ENCODE data around the gene TMEM33.

Gene TMEM33

DNA sequence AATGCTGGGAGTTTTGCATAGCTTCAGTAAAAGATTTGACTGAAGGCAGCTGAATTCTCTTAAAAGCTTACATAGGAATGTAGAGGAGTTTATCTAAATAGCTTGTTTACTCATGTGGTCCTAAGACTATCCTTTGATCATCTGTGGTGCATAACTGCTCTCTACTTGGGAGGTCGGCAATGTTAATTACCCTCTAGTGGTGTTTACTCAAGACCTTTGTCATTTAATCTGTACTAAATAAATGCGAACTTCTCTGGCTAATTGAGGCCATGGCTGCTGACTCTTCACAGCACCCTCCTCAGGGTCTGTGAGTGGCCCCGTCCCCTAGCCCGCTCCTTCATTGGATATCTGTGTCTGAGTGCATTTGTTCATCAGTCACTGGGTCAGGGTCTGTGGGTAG is 13.8 kb upstream of the TMEM33 start:
- no peak for DNase-seq (ENCODE audit: low read depth)
- TF ChIP-seq, protein P1, sequence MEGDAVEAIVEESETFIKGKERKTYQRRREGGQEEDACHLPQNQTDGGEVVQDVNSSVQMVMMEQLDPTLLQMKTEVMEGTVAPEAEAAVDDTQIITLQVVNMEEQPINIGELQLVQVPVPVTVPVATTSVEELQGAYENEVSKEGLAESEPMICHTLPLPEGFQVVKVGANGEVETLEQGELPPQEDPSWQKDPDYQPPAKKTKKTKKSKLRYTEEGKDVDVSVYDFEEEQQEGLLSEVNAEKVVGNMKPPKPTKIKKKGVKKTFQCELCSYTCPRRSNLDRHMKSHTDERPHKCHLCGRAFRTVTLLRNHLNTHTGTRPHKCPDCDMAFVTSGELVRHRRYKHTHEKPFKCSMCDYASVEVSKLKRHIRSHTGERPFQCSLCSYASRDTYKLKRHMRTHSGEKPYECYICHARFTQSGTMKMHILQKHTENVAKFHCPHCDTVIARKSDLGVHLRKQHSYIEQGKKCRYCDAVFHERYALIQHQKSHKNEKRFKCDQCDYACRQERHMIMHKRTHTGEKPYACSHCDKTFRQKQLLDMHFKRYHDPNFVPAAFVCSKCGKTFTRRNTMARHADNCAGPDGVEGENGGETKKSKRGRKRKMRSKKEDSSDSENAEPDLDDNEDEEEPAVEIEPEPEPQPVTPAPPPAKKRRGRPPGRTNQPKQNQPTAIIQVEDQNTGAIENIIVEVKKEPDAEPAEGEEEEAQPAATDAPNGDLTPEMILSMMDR (IDR thresholded peaks at IDR 0.05; ENCODE audit: insufficient read depth, low read depth, low read length, missing control alignments), result no peak
- no peak overlapping the region for H3K4me3 ChIP-seq (ENCODE audit: low read depth, low read length)

DNA sequence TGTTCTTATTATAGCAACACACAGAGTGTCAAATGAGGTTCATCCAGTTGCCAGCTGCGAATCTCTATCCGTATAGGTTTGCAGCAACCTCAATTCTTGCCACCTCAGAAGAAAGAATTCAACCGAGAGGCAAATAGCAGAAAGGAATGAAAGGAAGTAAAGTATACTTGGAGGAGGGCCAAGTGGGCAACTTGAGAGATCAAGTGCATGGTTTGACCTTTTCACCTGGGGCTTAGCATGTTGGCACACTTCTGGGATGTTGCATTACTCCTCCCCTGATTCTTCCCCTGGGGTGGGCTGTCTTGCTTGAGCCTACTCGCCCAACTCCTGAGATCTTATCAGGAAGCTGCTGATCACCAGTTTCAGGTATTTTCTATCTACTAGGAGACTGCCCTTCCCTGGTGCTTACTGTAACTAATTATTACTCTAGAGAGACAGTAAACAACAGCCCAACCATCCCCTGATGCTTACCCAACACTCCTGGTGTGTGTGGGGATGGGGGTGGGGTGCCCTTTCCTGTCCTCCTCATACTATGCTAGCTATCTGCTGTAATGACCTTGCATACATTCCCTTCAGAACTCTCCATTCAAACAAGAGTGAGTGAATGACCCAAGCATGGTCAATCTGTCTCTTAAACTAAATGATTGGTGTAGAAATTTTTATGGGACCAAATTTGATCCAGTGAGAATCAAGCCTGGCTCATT is 7.3 kb upstream of the TMEM33 start:
- TF ChIP-seq, protein P1 (IDR thresholded peaks at IDR 0.05; ENCODE audit: insufficient read depth, low read depth, low read length, missing control alignments), result no peak
- H3K4me3 ChIP-seq (ENCODE audit: low read depth, low read length), result no peak overlapping the region
- DNase-seq (ENCODE audit: low read depth), result no peak

DNA sequence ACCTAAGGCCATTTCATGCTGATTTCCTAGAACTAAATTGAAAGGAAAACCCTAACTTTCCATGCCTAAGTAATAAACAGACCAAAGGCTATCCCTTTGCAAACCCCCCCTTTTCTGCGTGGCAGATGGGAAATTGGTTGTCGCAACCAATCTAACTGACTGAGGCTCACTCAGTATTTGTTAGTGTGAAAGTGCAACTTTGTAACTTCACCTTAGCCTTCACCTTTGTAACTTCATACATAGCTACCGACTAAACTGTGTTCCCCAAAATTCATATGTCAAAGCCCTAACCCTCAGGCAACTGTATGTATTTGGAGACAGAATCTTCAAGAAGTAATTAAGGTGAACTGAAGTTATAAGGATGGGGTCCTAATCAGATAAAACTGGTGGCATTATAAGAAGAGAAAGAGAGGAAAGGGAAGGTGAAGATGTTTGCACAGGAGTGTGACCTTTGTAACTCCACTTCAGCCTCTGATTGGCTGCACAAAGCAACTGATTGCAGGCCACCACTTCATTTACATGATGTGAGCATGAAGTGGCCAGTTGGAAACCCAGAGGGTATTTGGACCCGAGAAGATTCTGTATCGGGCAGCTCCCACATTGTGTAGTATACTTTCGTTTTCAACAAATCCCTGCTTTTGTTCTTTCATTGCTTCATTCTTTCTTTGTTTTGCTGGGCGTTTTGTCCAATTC is 4.9 kb upstream of the TMEM33 start:
- TF ChIP-seq, protein P1 (IDR thresholded peaks at IDR 0.05; ENCODE audit: insufficient read depth, low read depth, low read length, missing control alignments), result no peak
- DNase-seq (ENCODE audit: low read depth), result no peak
- no peak overlapping the region for H3K4me3 ChIP-seq (ENCODE audit: low read depth, low read length)

DNA sequence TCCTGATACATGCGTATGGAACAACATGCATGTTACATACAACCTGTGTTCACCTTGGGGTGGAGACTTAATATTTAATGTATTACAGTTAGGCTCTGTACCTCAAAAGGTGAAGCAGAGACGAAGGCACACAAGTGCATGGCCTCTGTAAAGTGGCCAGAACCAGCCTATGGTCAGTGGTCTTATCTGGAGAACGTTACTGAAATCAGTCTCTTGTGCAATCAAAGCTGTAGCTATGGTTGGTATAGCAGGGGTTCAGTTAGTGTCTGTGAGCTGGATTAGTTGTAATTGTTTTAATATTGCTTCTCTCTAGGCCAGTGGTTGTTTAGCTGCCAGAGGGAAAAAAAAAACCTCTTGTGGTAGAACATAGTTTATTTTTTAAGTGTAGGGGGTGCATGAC is 2.2 kb upstream of the TMEM33 start:
- TF ChIP-seq, protein P1 (IDR thresholded peaks at IDR 0.05; ENCODE audit: insufficient read depth, low read depth, low read length, missing control alignments), result no peak
- no peak overlapping the region for H3K4me3 ChIP-seq (ENCODE audit: low read depth, low read length)
- no peak for DNase-seq (ENCODE audit: low read depth)

DNA sequence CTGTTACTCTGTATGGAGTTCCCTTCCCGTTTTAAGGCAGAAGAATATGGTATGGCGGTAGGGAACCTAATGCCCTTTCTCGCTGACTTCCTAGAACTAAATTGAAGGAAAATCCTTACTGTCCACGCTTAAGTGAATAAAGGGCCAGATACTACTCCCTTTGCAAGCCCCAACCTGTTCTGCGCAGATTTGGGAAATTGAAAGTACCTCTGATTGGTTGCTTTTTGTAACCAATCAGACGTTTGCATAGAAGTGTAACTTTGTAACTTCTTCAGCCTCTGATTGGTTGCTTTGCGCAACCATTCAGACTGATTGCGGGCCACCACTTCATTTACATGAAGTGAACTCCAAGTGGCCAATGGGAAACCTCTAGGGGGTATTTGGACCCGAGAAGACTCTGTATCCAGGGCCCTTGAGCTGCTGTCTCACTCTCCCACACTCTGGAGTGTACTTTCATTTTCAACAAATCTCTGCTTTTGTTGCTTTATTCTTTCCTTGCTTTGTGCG is 1.2 kb upstream of the TMEM33 start:
- DNase-seq (ENCODE audit: low read depth), result no peak
- no peak overlapping the region for H3K4me3 ChIP-seq (ENCODE audit: low read depth, low read length)
- TF ChIP-seq, protein P1 (IDR thresholded peaks at IDR 0.05; ENCODE audit: insufficient read depth, low read depth, low read length, missing control alignments), result no peak

DNA sequence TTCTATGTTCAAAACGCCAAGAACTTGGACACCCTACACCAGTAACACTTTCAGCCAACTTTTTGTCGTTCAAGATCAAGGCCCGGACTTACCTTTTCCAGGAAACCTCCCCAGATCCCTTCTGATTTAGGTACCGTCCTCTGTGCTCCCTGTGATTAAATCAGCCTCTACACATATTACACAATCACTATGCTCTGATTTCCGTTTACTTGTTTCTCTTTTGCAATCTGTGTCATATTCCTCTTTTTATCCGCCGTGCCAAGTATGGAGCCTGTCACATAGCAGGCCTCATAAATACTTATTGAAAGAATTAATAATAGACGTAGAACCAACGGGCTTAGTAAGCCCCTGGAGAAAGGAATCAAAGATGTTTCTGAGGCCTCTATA is 722 bp upstream of the TMEM33 start:
- TF ChIP-seq, protein P1 (IDR thresholded peaks at IDR 0.05; ENCODE audit: insufficient read depth, low read depth, low read length, missing control alignments), result no peak
- peak overlapping the region; percentile 94 for H3K4me3 ChIP-seq (ENCODE audit: low read depth, low read length)
- DNase-seq (ENCODE audit: low read depth), result no peak
